ENCODE results near the gene PNPLA7. TPM values are rescaled to one million over a fixed set of nuclear protein-coding genes. Genes with fewer than 3 reads are reported as not detected.

PNPLA7 gene
- total RNA-seq, 1 donor from 2014 or later = 9.0 TPM

GRCh38 chr9:137438591-137439157 is 111.5 kb downstream of the PNPLA7 start:
- DNase-seq = no peak
- H3K4me3 ChIP-seq = no peak overlapping the region
- no peak overlapping the region for H3K27ac ChIP-seq (replicated peaks)
- intact Hi-C loops (cut with micrococcal nuclease) = no loop called here
- peaks cover 18% of the 10 kb centered on the region for H3K4me1 ChIP-seq
- no peak for TF ChIP-seq CTCF (IDR thresholded peaks at IDR 0.05; ENCODE audit: borderline replicate concordance)
- no peaks in the 10 kb centered on the region for H3K9me3 ChIP-seq (replicated peaks)
- H3K36me3 ChIP-seq = no peaks in the 10 kb centered on the region
- H3K27me3 ChIP-seq (ENCODE audit: low read depth) = peaks cover 38% of the 10 kb centered on the region

- Histone ChIP-seq H3K4me3 (no peak overlapping the region), H3K27ac (replicated peaks) (no peak overlapping the region), H3K4me1 (peaks cover 18% of the 10 kb centered on the region), H3K9me3 (replicated peaks) (no peaks in the 10 kb centered on the region), H3K36me3 (no peaks in the 10 kb centered on the region), H3K27me3 (ENCODE audit: low read depth) (peaks cover 31% of the 10 kb centered on the region)
- intact Hi-C loops (cut with micrococcal nuclease) = no loop called here
- no peak for TF ChIP-seq CTCF (IDR thresholded peaks at IDR 0.05; ENCODE audit: borderline replicate concordance)
- DNase-seq = no peak
Measured at GRCh38 chr9:137437691-137438590, 112.3 kb downstream of the PNPLA7 start.

DNA sequence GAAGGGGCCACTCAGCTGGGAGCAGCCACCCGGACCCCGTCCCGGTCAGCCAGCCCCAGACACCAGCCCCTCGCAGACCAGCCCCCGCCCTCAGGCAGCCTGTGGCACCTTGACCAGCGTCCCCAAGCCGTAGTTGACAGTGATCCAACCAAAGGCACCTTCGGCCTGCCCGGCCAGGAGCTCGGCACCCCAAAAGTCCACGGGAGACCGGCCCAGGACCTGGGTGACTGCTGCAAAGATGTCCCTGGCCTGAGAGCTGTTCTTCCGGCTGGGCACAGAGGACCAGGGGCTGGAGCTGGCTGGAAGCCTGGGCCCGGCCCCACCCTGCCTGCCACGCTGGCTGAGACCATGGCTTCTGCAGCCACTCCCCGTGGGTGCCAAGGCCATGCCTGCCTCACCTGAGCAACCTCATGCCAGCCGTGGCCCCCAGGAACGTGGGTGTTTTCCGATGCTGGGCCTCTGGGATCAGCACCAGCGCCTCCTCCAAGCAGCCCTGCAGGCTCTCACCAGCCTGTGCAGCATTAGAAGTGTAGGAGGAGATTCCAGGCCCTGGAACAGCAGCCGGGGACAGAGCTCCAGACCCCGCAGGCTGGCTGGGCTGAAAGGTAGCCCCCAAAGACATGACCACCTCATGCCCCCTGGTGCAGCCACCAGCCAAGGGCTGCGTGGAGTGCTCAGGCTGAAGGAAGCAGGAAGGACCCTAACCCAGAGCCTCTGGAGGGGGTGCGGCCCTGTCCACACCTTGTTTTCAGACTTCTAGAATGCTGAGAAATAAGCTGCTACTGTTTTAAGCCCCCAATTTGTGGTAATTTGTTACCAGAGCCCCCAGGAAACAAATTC is 113.2 kb downstream of the PNPLA7 start:
- intact Hi-C loops (cut with micrococcal nuclease) = no loop called here
- Histone ChIP-seq H3K4me1 (peaks cover 18% of the 10 kb centered on the region), H3K27ac (replicated peaks) (no peak overlapping the region), H3K36me3 (no peaks in the 10 kb centered on the region), H3K9me3 (replicated peaks) (no peaks in the 10 kb centered on the region), H3K27me3 (ENCODE audit: low read depth) (peaks cover 21% of the 10 kb centered on the region), H3K4me3 (no peak overlapping the region)
- no peak for TF ChIP-seq CTCF (IDR thresholded peaks at IDR 0.05; ENCODE audit: borderline replicate concordance)
- no peak for DNase-seq

DNA sequence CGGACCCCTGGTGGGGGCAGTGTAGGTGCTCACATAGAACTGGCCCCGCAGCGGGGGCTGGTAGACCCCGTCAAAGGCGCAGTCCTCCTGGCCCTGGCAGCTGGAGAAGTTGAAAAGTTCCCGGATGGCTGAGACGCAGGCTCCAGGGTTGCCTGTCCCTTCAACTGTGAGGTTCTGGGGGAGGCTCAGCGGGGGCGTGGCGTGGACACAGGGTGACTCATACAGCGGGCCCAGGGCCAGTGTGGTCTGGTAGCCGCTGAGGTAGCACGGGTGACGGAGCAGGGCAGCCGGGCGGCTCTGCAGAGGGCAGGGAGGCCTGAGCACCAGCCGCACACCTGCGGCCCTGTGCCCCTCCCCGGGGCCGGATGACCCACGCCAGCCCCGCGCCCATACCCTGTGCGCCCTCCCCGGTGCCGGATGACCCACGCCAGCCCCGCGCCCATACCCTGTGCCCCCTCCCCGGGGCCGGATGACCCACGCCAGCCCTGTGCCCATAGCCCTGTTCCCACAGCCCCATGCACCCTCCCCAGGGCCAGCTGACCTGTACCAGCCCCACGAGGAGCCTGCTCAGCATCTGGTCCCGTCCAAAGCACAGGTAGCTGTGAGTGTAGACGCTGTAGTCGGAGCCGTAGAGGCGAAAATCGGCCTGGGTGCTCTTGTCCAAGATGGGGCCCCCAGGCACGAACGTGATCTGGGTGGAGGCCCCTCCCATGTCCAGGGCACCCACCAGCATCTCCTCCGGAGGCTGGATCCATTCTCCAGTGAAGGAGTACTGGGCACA is 114.0 kb downstream of the PNPLA7 start:
- intact Hi-C loops (cut with micrococcal nuclease) = no loop called here
- Histone ChIP-seq H3K27ac (replicated peaks) (no peak overlapping the region), H3K4me3 (no peak overlapping the region), H3K36me3 (no peaks in the 10 kb centered on the region), H3K27me3 (ENCODE audit: low read depth) (peaks cover 13% of the 10 kb centered on the region), H3K9me3 (replicated peaks) (no peaks in the 10 kb centered on the region), H3K4me1 (peaks cover 10% of the 10 kb centered on the region)
- TF ChIP-seq CTCF (IDR thresholded peaks at IDR 0.05; ENCODE audit: borderline replicate concordance) = no peak
- peak; percentile 38 for DNase-seq
